ENCODE results near the gene SURF2.
"Not testable (repeated sequence)": the region's sequence is repeated elsewhere in the genome, so short reads cannot be mapped to it uniquely, and the experiment has no call there.

SURF2 gene

DNA sequence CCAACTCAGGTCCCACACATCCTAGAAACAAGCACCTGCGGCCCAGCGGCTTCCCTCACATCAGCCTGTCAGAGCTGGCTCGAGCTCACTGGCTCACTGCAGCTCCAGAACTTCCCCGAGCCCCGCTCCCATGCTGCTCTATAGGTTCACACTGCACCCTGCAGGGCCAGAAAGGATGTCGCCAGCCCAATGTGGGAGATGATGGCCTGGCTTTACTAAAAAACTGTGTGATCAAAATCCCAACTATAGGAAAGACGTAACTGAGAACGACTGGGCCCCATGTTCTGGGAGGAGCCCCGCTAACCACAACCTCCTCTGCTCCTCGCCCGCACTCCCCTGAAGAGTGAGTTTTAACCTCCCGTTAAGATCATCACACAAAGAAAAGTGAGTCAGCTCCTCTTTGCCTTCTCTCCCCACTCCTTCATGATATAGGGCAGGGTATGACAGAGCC, 14.9 kb downstream of the SURF2 start:
- DNase-seq: peak; percentile 38 to 51
- TF ChIP-seq GATA1 (IDR thresholded peaks at IDR 0.05; ENCODE audit: low read depth, low read length): no peak

DNA sequence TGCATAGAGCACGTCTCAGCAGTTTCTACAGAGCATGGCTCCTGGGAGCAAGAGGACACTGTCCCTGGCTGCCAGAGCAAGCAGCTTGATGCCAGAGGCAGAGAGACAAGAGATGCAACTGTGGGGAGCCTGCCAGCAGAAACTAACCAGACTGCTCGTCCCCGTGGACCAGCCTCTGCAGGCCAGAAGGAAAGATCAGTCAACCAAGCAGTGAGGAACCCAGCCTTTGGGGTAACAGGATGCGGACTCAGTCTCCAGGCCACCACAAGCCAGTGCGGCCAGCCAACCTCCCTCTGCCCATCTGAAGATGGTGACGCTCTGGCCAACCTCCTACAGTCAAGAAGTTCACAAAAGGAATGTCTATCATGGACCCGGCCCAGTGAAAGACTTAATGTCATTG, 15.8 kb downstream of the SURF2 start:
- TF ChIP-seq POLR2A (IDR thresholded peaks at IDR 0.05; ENCODE audit: low read length) (no peak), GATA1 (IDR thresholded peaks at IDR 0.05; ENCODE audit: low read depth, low read length) (no peak)
- no peak for DNase-seq

DNA sequence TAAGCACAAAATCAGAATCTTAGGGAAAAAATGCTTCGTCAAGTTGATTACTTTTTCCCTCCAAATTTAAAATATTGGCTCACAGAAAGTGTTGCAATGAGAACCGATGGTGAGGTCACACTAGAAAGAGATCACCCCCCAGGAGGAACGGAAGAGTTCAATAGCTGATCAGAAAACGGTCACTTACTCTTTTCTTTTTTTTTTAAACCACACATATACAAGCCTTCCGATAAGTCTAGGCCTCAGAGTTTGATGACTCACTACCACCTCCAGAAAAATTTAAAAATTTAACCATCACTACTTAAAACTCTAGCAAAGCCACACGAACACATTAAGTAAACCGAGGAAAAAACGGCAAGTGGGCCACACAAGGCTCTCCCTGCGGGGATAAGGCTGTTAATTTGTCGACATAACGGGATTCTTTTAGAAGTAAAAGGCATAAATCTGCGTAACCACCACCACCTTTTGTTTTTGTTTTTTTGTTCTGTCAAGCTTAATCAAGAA, 18.3 kb downstream of the SURF2 start:
- TF ChIP-seq GATA1 (IDR thresholded peaks at IDR 0.05; ENCODE audit: low read depth, low read length) (no peak), POLR2A (IDR thresholded peaks at IDR 0.05; ENCODE audit: low read length) (no peak)
- DNase-seq: peak; percentile 57 to 73

DNA sequence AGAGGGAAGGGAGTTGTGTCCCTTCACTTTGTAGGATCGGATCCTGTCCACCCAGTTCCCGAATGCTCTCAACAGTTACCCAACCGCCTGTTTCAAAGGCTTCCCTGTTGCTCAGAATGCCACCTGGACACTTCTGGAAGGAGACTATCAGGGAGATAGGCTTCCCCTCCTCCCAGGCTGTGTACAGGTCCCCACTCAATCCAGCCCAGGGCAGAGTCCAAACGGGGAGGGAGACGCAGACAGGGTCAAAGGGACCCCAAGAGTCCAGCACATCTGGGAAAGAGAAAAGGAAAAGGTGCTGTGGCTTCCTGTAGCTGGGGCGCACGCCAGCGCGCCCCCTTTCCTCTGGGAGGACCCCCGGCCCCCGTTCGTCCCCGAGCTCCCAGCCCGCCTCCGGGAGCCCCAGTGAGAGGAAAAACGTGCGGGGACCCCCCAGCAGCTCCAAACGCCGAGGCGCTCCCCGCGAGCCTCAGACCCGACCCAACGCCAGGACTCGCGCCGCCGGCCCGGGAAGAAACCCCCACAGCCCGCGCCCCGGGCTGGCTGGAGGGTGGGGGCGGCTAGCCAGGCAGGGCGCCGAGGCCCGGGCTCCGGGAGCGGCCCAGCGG, 18.9 kb downstream of the SURF2 start:
- DNase-seq: peak; percentile 57 to 75
- TF ChIP-seq GATA1 (IDR thresholded peaks at IDR 0.05; ENCODE audit: low read depth, low read length) (no peak), POLR2A (IDR thresholded peaks at IDR 0.05; ENCODE audit: low read length) (no peak)

DNA sequence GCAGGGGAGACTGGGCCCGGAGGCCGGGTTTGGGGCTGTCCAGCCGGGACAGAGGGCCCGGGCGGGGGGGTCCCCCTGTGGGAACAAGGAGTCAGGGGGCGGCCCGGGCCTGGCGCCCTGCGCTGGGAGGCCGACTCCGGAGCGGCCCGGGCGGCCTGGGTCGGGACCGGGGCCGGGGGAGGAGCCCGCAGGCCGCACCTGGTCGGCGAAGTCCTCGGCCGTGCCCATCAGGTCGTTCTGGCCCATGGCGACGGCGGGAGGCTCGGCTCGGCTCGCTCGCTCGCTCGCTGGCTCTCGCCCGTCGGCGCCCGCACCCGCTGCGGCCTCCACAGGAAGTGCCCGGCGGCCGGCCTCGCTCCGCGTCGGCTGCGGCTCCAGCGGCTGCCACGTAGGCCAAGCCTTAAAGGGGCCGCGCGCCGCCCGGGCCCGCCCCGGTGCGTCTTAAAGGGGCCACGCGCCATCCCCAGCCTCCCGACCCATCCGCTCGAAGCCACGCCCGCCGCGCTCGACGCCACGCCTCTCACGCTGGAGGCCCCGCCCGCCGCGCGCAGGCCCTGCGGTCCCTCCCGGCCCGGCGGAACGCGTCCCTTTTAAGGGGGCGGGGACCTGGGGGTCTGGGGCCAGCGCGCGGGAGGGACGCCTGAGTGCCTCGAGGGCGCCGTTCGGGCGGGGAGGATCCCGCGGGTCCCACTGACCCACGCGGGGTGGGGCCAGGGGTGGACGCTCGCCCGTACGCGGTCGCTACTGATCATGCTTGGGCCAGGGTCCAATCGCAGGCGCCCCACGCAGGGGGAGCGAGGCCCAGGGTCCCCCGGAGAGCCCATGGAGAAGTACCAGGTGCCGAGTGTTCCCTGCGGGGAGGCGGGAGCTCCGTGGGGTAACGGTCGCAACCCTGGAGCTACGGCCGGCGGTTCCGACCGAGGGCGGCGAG, 19.6 kb downstream of the SURF2 start, which contains the start of the genes STKLD1 and SURF4:
STKLD1 (plus strand) TSS at position 643 of the 931 bp plus-strand sequence; CDS start at position 751, 108 bp downstream.
SURF4 (minus strand) TSS at position 337 of the 931 bp plus-strand sequence; CDS start at position 246, 91 bp downstream.
- DNase-seq: peak; percentile 98 to 99
- TF ChIP-seq GATA1 (IDR thresholded peaks at IDR 0.05; ENCODE audit: low read depth, low read length) (no peak), POLR2A (IDR thresholded peaks at IDR 0.05; ENCODE audit: low read length) (peak; percentile 81)

DNA sequence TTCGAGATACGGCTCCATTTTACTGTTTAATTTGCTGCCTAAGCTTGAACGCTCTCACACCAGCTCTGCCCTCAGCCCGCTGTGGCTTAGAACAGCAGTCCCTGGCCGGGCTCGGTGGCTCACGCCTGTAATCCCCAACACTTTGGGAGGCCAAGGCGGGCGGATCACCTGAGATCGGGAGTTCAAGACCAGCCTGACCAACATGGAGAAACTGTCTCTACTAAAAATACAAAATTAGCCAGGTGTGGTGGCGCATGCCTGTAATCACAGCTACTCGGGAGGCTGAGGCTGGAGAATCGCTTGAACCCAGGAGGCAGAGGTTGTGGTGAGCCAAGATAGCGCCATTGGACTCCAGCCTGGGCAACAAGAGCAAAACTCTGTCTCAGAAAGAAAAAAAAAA, 20.9 kb downstream of the SURF2 start:
- DNase-seq: not testable (repeated sequence)

DNA sequence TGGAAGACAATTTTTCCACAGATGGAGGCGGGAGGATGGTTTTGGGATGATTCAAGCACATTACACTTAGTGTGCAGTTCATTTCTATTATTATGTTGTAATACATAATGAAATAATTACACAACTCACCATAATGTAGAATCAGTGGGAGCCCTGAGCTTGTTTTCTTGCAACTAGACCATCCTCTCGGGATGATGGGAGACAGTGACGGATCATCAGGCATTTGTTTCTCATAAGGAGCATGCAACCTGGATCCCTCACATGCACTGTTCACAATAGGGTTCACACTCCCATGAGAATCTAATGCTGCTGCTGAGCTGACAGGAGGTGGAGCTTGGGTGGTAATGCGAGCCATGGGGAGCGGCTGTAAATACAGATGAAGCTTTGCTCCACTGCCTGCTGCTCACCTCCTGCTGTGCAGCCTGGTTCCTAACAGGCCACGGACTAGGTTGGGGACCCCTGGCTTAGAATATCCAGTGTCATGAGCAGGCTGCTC, 21.4 kb downstream of the SURF2 start:
- TF ChIP-seq POLR2A (IDR thresholded peaks at IDR 0.05; ENCODE audit: low read length) (no peak), GATA1 (IDR thresholded peaks at IDR 0.05; ENCODE audit: low read depth, low read length) (no peak)
- DNase-seq: peak in 1 of 2 experiments; percentile 22

DNA sequence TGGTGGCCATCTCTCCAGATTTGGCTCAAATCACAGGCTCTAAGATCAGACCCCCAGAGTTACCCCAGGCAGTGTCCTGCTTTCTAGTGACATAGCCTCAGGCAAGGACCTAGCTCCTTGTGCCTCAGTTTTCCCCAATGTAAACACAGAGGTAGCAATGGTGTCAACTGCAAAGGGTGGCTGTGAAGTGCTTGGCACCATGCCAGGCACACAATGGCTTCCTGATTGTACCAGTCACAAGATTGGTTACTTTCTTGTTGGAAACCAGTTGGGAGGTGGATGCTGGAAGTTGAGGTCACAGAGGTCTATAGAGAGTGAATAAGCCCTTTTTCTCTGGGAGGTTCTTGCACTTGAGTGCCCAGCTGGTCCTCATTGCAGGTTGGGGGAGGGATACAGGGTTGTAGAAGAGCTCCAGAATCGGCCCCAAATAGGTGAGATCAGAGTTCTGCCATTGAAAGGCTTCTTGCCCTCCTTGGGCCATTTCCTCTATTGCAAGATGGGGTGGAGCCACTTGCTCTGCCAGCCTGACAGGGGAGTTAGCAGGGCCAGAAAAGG, 22.1 kb downstream of the SURF2 start:
- DNase-seq: peak in 1 of 2 experiments; percentile 17
- no peak for TF ChIP-seq GATA1 (IDR thresholded peaks at IDR 0.05; ENCODE audit: low read depth, low read length)
- TF ChIP-seq POLR2A (IDR thresholded peaks at IDR 0.05; ENCODE audit: low read length): no peak

DNA sequence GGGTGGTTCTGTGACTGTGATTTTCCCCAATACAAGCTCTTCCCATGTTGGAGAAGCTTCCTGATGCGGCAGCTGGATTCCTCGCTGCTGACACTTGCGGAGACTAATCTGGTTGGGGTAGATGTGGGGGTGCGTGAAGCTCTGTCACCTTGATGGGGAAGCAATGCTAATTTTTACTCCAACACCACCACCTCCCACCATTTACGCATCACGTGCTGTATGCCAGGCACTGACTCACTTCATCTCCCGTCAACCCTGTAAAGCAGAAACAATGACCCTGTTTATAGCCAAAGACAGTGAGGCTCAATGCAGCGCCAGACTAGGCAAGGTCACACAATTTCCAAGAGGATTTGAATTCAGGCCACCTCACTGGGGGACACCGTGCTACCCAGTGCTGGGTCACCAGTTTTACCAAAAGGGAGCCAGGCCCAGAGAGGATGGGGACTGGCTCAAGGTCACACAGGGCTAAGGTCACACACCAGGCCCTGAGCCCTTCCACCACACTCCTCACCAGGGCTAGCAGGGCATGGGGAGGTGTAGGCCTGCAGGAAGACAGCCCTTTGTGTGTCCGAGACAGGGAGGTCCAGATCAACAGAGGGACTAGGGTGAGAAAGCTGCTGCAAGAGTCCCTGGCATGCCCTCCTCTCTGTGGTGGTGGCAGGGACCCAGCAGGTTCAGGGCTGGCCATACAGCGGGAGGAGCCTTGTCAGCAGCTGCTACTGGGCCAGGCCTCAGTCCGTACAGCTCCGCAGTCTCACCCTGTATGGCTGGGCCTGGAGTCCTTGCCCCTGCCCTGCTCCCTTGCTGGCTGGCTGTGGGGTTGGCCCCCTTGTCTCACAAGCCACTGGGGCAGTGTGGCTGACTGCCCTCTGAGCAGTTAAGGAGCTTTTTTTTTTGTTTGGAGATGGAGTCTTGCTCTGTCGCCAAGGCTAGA, 23.1 kb downstream of the SURF2 start:
- TF ChIP-seq POLR2A (IDR thresholded peaks at IDR 0.05; ENCODE audit: low read length) (no peak), GATA1 (IDR thresholded peaks at IDR 0.05; ENCODE audit: low read depth, low read length) (no peak)
- no peak for DNase-seq

DNA sequence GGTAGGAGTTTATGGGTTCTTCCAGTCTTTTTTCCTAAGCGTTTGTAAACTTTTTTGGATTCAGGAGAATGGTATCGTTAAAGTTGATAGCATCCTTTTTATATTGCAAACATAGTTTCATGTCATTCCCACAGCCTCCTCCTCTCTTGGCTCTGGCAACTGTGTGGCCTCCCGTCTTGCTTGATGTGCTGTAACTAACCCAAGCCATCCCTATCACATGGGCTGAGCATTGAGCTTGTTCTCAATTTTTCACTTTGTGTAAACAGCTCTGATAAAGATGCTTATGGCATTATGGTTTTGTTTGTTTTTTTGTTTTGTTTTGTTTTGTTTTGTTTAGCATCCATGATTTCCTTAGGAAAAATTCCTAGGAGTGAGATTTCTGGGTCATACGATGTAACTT, 24.4 kb downstream of the SURF2 start:
- no peak for TF ChIP-seq POLR2A (IDR thresholded peaks at IDR 0.05; ENCODE audit: low read length)
- TF ChIP-seq GATA1 (IDR thresholded peaks at IDR 0.05; ENCODE audit: low read depth, low read length): no peak
- no peak for DNase-seq

DNA sequence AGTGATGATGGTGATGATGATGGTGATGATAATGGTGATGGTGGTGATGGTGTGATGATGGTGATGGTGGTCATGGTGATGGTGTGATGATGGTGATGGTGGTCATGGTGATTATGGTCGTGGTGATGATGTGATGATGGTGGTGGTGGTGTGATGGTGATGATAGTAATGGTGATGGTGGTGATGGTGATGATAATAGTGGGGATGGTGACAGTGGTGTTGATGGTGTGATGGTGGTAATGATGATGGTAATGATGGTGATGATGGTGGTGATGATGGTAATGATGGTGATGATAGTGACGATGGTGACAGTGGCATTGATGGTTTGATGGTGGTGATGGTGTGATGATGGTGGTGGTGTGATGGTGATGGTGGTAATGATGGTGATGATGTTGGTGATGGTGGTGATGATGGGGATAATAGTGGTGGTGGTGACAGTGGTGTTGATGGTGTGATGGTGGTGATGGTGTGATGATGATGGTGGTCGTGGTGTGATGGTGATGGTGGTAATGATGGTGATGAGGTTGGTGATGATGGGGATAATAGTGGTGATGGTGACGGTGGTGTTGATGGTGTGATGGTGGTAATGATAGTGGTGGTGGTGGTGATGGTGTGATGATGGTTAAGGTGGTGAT, 26.3 kb downstream of the SURF2 start:
- DNase-seq: no peak
- TF ChIP-seq GATA1 (IDR thresholded peaks at IDR 0.05; ENCODE audit: low read depth, low read length): no peak
- no peak for TF ChIP-seq POLR2A (IDR thresholded peaks at IDR 0.05; ENCODE audit: low read length)

DNA sequence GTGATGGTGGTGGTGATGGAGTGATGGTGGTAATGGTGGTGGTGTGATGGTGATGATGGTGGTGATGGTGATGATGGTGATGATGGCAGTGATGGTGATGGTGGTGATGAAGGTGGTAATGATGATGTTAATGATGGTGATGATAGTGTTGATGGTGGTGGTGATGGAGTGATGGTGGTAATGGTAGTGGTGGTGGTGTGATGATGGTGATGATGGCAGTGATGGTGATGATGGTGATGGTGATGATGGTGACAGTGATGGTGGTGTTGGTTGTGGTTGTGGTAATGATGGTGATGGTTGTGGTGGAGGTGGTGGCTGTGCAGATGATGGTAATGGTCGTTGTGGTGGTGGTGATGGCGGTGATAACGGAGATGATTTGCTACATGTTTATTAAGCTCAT, 27.1 kb downstream of the SURF2 start:
- DNase-seq: no peak
- TF ChIP-seq POLR2A (IDR thresholded peaks at IDR 0.05; ENCODE audit: low read length) (no peak), GATA1 (IDR thresholded peaks at IDR 0.05; ENCODE audit: low read depth, low read length) (no peak)
